Effector CD8-positive, alpha-beta T cell (primary cell): ENCODE results near the gene HLTF.

ENCODE experiments used
- DNase-seq: peaks from one replicate; lab custom pipeline; 2025; lab: John Stamatoyannopoulos, UW

The HLTF gene

GRCh38 chr3:149018247-149018646 is 68.1 kb downstream of the HLTF start:
- no peak for DNase-seq

GRCh38 chr3:149016669-149017541 is 69.4 kb downstream of the HLTF start:
- DNase-seq, result no peak

DNA sequence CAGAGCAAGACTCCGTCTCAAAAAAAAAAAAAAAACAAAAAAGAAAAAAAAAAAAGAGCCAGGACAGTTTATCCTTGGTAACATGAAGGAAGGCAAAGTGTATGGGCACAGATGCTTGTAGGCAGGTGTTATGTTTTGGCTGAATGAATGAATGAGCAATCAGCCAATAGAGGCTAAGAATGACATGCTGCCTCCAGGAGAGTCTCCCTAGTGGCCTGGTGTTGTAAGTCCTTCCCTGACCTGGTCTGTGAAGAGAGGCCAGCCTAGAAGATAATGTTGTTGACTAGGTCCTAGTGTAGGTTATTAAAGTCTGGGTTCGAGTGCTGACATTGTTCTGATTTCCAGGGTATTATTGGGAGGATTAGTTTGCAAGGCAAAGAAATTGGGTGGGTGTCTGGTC is 70.1 kb downstream of the HLTF start:
- DNase-seq, result no peak

DNA sequence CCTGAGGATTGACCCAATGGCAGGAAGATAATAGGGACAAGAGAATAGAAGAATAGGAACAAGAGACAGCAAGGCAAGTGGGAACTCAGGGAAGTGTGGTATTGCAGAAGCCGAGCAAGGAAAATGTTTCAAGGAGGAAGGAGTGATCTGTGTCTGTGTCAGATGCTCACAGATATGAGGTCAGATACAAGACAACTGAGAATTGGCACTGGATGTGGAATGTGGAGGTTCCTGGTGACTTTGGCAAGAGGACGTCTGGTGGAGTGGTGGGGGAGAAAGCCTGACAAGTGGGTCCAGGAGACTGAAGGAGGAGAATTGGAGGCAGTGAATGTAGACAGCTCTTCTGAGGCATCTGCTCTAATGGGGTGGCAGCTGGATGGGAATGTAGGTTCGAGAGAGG is 70.9 kb downstream of the HLTF start:
- no peak for DNase-seq

- DNase-seq, result no peak
Measured at GRCh38 chr3:149013726-149014125, 72.6 kb downstream of the HLTF start.

GRCh38 chr3:149011676-149012075 is 74.7 kb downstream of the HLTF start:
- no peak for DNase-seq

DNA sequence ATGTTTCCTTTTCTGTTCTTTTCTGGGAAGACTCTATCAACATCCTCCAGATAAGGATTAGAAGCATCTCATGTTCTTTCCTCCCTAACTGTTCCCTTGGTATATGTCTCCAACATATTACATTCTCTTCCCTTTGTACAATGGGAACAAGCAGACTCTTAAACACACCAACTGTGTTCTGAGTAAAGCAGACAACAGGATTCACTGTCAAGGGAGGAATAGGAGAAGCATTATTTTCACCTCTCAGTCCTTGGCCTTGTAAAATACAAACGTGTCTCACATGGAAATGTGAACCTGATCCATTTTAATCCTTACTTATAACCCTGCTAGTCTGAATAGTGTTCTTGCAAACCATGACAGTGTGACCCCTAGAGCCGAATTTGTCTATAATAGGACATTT is 75.4 kb downstream of the HLTF start:
- DNase-seq, result no peak

GRCh38 chr3:149010504-149010951 is 75.8 kb downstream of the HLTF start:
- DNase-seq, result no peak

DNA sequence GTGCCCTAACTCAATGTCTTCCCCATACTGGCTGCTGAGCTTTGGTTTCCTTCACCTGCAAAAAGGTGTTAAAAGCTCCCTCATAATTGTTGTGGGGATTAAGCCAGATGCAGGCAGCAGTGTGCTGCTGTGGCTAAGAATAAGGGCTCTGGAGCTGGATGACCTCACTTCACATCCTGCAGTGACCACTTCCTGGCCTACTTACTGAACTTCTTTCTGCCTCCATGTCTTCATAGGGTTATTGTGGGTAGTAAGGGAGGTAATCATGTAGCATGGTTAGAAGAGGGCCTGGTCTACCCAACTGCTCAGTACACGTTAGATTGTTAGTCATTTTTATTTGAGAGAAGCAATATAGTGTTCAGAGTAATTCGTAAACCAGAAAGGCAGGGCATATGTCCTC is 76.6 kb downstream of the HLTF start:
- no peak for DNase-seq

DNA sequence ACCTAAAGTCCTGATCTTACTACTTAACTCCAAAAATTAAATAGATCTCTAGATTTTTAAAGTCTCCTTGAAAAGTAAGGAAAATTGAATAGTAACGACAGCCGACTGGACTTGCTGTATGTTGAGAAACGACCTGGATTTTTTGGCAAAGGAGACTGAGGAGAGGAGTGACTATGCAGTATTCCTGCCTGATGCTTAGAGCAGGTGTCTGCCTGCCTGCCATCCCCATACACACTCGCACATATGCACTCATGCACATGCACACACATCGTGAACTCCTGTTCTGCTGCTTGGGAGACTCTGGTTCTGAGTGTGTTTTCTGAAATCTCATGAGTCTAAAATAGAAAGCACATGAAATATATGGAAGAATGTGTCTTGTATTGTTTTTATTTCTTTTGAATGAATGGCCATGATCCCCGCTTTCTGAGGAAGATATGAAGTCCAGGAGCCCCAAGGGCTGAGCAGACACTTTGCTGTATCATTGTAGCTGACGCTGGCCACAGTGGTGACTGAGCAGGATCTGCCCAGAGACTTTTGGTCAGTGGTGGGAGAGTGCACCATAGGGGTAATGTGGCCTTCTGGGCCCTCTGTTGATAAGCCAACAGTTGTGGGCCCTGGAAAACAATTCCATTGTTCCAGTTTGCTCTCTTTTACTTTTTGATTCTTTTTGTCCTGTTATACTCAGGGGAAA is 78.6 kb downstream of the HLTF start:
- DNase-seq, result no peak

DNA sequence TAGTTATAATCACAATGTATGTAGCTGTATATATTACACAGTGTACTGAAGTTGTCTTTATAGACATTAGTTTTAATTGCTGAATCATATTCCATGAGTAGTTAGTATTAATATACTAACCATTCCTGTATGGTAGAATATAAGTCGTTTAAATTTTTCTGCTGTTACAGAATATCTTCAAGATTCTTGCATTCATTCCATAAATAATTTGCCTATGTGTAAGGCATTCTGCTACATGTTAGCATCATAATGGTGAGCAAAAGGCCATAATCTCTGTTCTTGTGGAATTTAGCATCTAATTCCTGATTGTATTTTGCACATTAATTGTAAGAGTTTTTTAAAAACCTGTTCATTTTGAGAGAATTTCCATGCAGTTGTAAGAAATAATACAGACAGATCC is 80.9 kb downstream of the HLTF start:
- DNase-seq, result no peak

- DNase-seq, result no peak
Measured at GRCh38 chr3:149004622-149005021, 81.7 kb downstream of the HLTF start.

GRCh38 chr3:149003653-149004305 is 82.6 kb downstream of the HLTF start:
- DNase-seq, result no peak

GRCh38 chr3:149001727-149002126 is 84.6 kb downstream of the HLTF start:
- no peak for DNase-seq

DNA sequence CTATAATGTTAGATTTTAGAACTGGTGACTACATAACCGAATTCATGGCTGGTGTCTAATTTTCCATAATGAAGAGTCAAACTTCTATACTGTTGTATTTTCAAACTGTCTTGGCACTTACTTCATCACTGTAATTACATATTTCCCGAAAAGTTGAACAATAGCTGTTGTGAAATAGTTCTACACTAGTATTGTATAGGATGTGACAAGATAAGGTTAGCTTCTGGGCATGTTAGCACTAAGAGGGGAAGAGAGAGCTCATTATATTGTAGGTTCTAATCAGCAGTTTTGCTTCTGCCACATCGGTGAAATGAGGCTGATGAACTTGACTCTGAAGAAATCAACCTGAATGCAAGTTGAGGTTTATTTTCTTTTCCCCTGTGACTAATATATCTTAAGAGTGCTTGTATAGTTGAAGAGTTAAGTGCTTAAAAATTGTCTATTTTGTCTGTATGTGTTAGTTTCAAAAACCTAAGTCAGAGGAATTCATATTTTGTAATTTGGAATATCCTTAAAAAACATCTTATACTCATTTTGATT is 86.1 kb downstream of the HLTF start:
- no peak for DNase-seq

GRCh38 chr3:148999806-149000205 is 86.5 kb downstream of the HLTF start:
- DNase-seq, result no peak

GRCh38 chr3:148998715-148999423 is 87.5 kb downstream of the HLTF start:
- no peak for DNase-seq

GRCh38 chr3:148998297-148998696 is 88.0 kb downstream of the HLTF start:
- no peak for DNase-seq

DNA sequence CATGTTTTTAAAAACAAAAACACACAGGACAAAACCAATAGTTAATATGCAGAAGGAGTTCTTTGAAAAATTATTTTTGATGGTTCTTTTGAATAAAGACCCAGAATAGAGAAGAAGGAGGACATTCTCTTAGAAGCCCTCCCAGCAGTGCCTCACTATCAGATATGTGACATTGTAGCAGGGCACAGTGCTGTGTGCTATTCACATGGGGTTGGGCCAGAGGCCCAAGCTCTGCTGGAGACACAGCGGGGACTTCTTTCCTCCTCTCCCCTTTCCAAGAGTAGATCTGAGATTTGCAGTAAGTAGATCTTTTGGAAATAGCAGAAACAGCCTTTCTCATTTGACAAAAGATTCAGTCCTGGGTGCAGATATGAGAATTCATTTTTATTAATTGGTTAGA is 88.7 kb downstream of the HLTF start:
- DNase-seq, result no peak

- DNase-seq, result no peak
Measured at GRCh38 chr3:148992635-148993255, 93.6 kb downstream of the HLTF start.

- peak; percentile 14 for DNase-seq
Measured at GRCh38 chr3:148992027-148992634, 94.2 kb downstream of the HLTF start.
